IPS DF 4.7 (cell line): Measurements from ENCODE around the gene MEGF11.
"Not testable (repeated sequence)": the region's sequence is repeated elsewhere in the genome, so short reads cannot be mapped to it uniquely, and the experiment has no call there.

Experiments used
- DNase-seq: peaks from one replicate; pipeline ENCODE4 v3.0.0-alpha.2; 2013; ENCODE audit warnings: low spot score; ENCODE audit errors: extremely low read depth

The MEGF11 gene

GRCh38 chr15:65869126-65869953 lies 384.2 kb downstream of the MEGF11 start, which contains the start of gene RAB11A:
Gene RAB11A, plus strand, starts transcription at chr15:65869491. Its CDS starts 95 bp downstream, at chr15:65869586.
- peak; percentile 64 for DNase-seq

- no peak for DNase-seq
These were observed 384.9 kb downstream of the MEGF11 start for GRCh38 chr15:65868546-65869125.

- DNase-seq: not testable (repeated sequence)
These were observed 385.6 kb downstream of the MEGF11 start for GRCh38 chr15:65867933-65868332.

GRCh38 chr15:65867244-65867643 lies 386.3 kb downstream of the MEGF11 start:
- DNase-seq: no peak

GRCh38 chr15:65863106-65863505 lies 390.4 kb downstream of the MEGF11 start:
- DNase-seq: no peak

- DNase-seq: peak; percentile 90
These were observed 390.9 kb downstream of the MEGF11 start for GRCh38 chr15:65862682-65863081.

- no peak for DNase-seq
These were observed 395.7 kb downstream of the MEGF11 start for GRCh38 chr15:65857718-65858402.

- DNase-seq: no peak
These were observed 396.6 kb downstream of the MEGF11 start for GRCh38 chr15:65856821-65857455.

- DNase-seq: no peak
These were observed 401.6 kb downstream of the MEGF11 start for GRCh38 chr15:65851981-65852380.

GRCh38 chr15:65847989-65848388 lies 405.6 kb downstream of the MEGF11 start:
- no peak for DNase-seq

- DNase-seq: no peak
These were observed 407.6 kb downstream of the MEGF11 start for GRCh38 chr15:65845826-65846519.
